Subcutaneous adipose tissue (tissue), 4 donors: Measurements from ENCODE around the gene PDE4B. TPM values are rescaled to one million over a fixed set of nuclear protein-coding genes. Genes with fewer than 3 reads are reported as not detected.

Experiments
- CTCF ChIP-seq: fragments of 450-650 bp; IDR thresholded peaks from one replicate; pipeline ENCODE4 v1.5.1; 2016; ENCODE audit warnings: low read depth, mild to moderate bottlenecking, control low read depth, antibody characterized with exemption, moderate library complexity
- total RNA-seq, 4 donors: library from RNA; depleted of rRNA; stranded (reverse); fragments of >200 nt; gene quantifications; one replicate each; pipeline ENCODE4 v1.1.0, GENCODE V29; 2016

PDE4B gene
- total RNA-seq, 4 donors from 2014 or later, result 8.5 to 31.8 (median 15.5) TPM

GRCh38 chr1:66244429-66244828, 451.7 kb downstream of the PDE4B start:
- no peak for TF ChIP-seq CTCF

DNA sequence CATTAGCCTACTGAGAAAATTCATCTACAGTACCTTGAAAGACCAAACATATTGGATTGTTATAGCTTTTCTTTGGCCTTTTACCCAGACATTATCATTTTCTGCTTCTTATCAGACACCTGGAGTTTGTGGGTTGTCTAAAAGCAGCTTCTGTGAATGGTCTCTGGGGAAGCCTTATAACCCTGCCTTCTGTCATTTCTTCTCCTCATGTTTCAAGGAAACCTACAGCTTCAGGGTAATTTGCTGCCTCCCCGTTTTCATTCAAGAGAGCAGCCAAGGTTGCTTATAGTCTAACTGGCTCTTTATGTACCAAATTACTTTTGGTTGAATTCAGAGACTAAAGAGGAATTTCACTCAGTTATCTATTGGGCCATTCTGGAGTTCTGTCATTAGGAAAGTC, 453.0 kb downstream of the PDE4B start:
- TF ChIP-seq CTCF, result no peak

DNA sequence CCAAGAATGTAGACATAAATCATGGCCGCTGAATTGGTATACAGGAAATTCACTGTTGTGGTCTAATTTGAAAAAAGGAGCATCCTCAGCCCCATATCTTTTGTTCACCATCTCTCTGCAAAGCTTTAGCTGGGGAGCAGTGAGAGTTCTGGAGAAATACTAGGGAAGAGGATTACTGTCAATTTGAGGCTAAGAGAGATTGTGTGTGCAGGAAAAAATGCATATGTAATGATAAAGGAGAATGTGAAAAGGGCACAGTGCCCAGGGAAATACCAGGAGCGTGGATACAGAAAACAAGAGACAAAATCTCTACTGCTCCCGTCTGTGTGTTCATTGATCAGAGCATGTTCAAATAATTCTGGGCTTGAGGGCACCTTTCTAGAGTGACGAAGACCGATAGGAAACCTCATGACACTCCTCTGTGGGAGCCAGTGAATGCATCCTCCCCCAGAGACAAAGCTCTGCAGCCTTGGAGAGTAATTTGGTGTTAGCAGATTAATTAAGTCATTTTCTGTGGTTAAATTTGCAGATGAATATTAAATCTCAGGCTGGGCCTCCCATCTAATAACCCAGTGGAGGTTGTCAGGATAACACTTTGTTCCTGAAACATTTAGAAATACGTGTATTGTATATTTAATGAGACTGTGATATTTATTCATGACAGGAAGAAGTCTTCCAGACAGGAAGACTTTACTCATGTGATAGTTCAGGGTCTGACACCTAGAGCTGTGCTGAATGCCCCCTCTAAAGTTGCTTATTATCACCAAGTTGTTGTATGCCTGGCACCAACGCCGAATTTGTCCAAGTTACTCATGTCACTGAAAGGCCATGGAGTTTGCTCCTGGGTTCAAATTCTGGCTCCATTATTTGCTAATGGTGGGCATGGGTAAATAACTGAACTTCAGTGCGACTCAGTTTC, 453.9 kb downstream of the PDE4B start:
- TF ChIP-seq CTCF, result no peak

GRCh38 chr1:66247415-66248208, 454.9 kb downstream of the PDE4B start:
- TF ChIP-seq CTCF, result no peak

DNA sequence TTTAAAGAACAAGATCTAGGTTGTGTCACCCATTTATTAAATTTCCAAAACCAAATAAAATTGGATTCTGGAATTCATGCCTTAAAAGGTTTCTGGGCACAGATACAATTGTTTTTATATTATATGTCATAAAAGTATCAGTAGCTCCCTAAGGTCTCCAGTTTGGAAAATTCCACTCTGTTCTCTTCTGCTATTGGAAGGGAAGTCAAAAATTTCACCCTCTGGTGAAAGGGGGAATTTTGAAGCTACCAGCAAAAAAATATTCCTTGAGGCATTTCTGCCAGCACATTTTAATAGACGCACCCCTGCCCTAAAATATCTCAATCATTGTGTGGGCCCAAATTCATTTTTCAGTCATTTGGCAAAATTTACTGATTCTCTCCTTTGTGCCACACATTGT, 455.6 kb downstream of the PDE4B start:
- no peak for TF ChIP-seq CTCF

DNA sequence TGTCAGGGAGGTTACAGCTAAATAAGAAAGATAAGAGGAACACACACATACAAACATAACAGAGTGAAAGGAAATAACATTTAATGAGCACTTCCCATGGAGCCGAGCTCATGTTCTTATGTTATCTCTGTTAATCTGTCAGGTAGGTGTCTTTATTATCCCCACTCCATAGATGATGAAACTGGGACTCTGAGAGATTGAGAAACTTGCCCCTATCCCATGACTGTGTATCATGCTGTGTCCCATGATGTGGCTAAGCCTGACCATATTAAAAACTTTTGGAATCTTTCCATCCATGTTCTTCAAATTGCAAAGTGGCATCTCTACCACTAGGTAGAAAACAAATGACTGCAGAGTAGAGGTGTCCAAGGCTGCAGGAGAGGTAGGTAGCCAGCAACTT, 456.1 kb downstream of the PDE4B start:
- no peak for TF ChIP-seq CTCF

- no peak for TF ChIP-seq CTCF
Measured at GRCh38 chr1:66250075-66250474, 457.4 kb downstream of the PDE4B start.
